HepG2 (cell line): ENCODE data around the gene LIM2. TPM values are rescaled to one million over a fixed set of nuclear protein-coding genes. Genes with fewer than 3 reads are reported as not detected.

ENCODE experiments used
- ADNP ChIP-seq: sonication (generic); formaldehyde crosslinking; IDR thresholded peaks from 2 replicates; pipeline ENCODE4 v1.4.0; 2020; ENCODE audit warnings: missing genetic modification reagents
- AHDC1 ChIP-seq: sonication (generic); formaldehyde crosslinking; IDR thresholded peaks from 2 replicates; pipeline ENCODE4 v1.5.1; 2020; ENCODE audit warnings: mild to moderate bottlenecking, missing genetic modification reagents, borderline replicate concordance
- BCL6 ChIP-seq: IDR thresholded peaks from 2 replicates; pipeline ENCODE4 v1.6.1; 2016; ENCODE audit warnings: missing genetic modification reagents, missing compliant biosample characterization
- DNMT1 ChIP-seq: sonication (generic); formaldehyde crosslinking; IDR thresholded peaks from 2 replicates; pipeline ENCODE4 v1.5.1; 2020; ENCODE audit warnings: mild to moderate bottlenecking, missing genetic modification reagents
- EHMT2 ChIP-seq: fragments of 200-600 bp; sonication (generic); IDR thresholded peaks from 2 replicates; pipeline ENCODE4 v1.7.0; 2017; ENCODE audit warnings: antibody characterized with exemption, low read depth, low read length, borderline replicate concordance
- GTF3A ChIP-seq: sonication (generic); formaldehyde crosslinking; conservative IDR thresholded peaks from 2 replicates; pipeline ENCODE4 v1.4.0; 2020; ENCODE audit warnings: mild to moderate bottlenecking, missing genetic modification reagents
- KLF13 ChIP-seq: sonication (generic); formaldehyde crosslinking; IDR thresholded peaks from 2 replicates; pipeline ENCODE4 v1.4.0; 2020; ENCODE audit warnings: mild to moderate bottlenecking, missing genetic modification reagents
- MZF1 ChIP-seq: sonication (generic); formaldehyde crosslinking; IDR thresholded peaks from 2 replicates; pipeline ENCODE4 v1.8.1; 2023; ENCODE audit warnings: mild to moderate bottlenecking, missing genetic modification reagents, borderline replicate concordance
- PATZ1 ChIP-seq: sonication (generic); formaldehyde crosslinking; IDR thresholded peaks from 2 replicates; pipeline ENCODE4 v1.4.0; 2020; ENCODE audit warnings: missing genetic modification reagents
- POLR2G ChIP-seq: fragments of 200-400 bp; formaldehyde crosslinking; IDR thresholded peaks from 2 replicates; pipeline ENCODE4 v1.6.1; 2018; ENCODE audit warnings: mild to moderate bottlenecking, low read depth, low read length, moderate library complexity
- PRDM15 ChIP-seq: sonication (generic); formaldehyde crosslinking; IDR thresholded peaks from 2 replicates; pipeline ENCODE4 v1.4.0; 2020; ENCODE audit warnings: missing genetic modification reagents
- TBL1XR1 ChIP-seq: fragments of 150-350 bp; IDR thresholded peaks from 2 replicates; pipeline ENCODE4 v1.6.1; 2014; ENCODE audit warnings: borderline replicate concordance, low read length; ENCODE audit not compliant: partially characterized antibody
- ZKSCAN8 ChIP-seq: IDR thresholded peaks from 2 replicates; pipeline ENCODE4 v1.6.1; 2016; ENCODE audit warnings: borderline replicate concordance, missing genetic modification reagents, missing compliant biosample characterization
- ZNF230 ChIP-seq: sonication (generic); formaldehyde crosslinking; IDR thresholded peaks from 2 replicates; pipeline ENCODE4 v1.4.0; 2020; ENCODE audit warnings: mild to moderate bottlenecking, missing genetic modification reagents
- ZNF350 ChIP-seq: sonication (generic); formaldehyde crosslinking; IDR thresholded peaks from 2 replicates; pipeline ENCODE4 v1.4.0; 2020; ENCODE audit warnings: mild to moderate bottlenecking, low read depth, missing genetic modification reagents, borderline replicate concordance
- ZNF652 ChIP-seq: IDR thresholded peaks from 2 replicates; pipeline ENCODE4 v1.6.1; 2016; ENCODE audit warnings: low read depth, borderline replicate concordance
- polyA plus RNA-seq, 8 experiments: library from polyadenylated mRNA; depleted of rRNA in 3 of 8; stranded (reverse) in 7 of 8; unstranded in 1 of 8; fragments of >200 nt; fragmentation: Illumina TruSeq in 4 of 8; extraction: Trizol in 4 of 8; gene quantifications; 2 replicates each; pipeline versions ENCODE4 v1.2.1 to v1.2.3, GENCODE V29; 2011 to 2016; ENCODE audit warnings: low read depth in 4 of 8, missing spikeins in 1 of 8, mixed read lengths in 1 of 8; ENCODE audit not compliant: insufficient read depth in 1 of 8
- total RNA-seq, 5 experiments: library from RNA; depleted of rRNA; stranded (reverse); fragments of >200 nt; fragmentation: Illumina TruSeq; extraction: Trizol; gene quantifications; 2 replicates each; pipeline ENCODE4 v1.2.3, GENCODE V29; 2016; ENCODE audit warnings: low read depth in 1 of 5

LIM2 gene
- total and polyA plus RNA-seq, 2 of the 13 experiments (the other 11 are each of a cell fraction or from before 2014, with no cell fraction given) = 1.3 TPM; not detected in 1

- no peak for TF ChIP-seq ZNF652
- TF ChIP-seq ZKSCAN8 (CRISPR knock-in tag) = no peak
- no peak for TF ChIP-seq PRDM15 (CRISPR knock-in tag)
- TF ChIP-seq MZF1 (CRISPR knock-in tag) = no peak
- no peak; the same call in 1 of the 2 replicates for TF ChIP-seq PATZ1
- TF ChIP-seq DNMT1 (CRISPR knock-in tag) = no peak
- TF ChIP-seq ZNF230 (CRISPR knock-in tag) = no peak
- TF ChIP-seq GTF3A = no peak
- TF ChIP-seq AHDC1 (CRISPR knock-in tag) = no peak
- no peak for TF ChIP-seq TBL1XR1
- no peak for TF ChIP-seq BCL6 (CRISPR knock-in tag)
- TF ChIP-seq ZNF350 (CRISPR knock-in tag) = no peak
- no peak for TF ChIP-seq ADNP (CRISPR knock-in tag)
- no peak for TF ChIP-seq KLF13 (CRISPR knock-in tag)
- peak; percentile 88 for TF ChIP-seq POLR2G
- TF ChIP-seq EHMT2 = no peak
Measured at GRCh38 chr19:51366389-51367254, 21.2 kb downstream of the LIM2 start (continued).
